ENCODE results near the gene TREX2.

Gene TREX2

GRCh38 chrX:153445856-153446635 is at the start of gene TREX2:
TREX2 (minus strand) TSS chrX:153446056; CDS start chrX:153445430, 626 bp downstream.
- Histone ChIP-seq H3K9ac (ENCODE audit: low read length) (no peak within 1 kb of the TSS), H3K4me1 (ENCODE audit: control insufficient read depth, insufficient read depth, low read length) (no peaks in the 10 kb centered on the region), H3K36me3 (ENCODE audit: control insufficient read depth, insufficient read depth, low read length, severe bottlenecking) (no peaks in the 10 kb centered on the region)

DNA sequence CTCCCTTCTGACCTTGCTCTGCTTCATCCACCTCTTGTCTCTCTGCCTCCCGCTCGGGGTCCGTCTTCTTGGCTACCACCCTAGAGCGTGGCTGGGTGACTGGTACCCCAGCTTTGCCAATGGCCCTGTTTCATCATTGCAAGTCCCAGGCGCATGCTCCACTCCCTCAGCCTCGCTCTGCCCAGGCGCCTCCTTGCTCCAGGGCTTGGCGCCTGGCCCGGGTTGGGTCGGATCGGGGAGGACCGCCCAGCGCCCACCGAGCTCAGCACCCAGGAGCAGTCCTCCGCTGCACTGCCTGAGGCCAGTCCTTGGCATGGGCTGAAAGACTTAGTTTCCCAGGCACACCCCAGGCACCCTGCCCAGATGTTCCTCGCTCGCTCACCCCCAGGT is 49.5 kb upstream of the TREX2 start:
- peak; percentile 84 for DNase-seq (ENCODE audit: low read depth)
- H3K4me3 ChIP-seq (ENCODE audit: low read length) = peak overlapping the region; percentile 76
- H3K27me3 ChIP-seq (replicated peaks; ENCODE audit: control insufficient read depth, insufficient read depth, low read length) = peaks cover 4% of the 10 kb centered on the region
- no peaks in the 10 kb centered on the region for H3K36me3 ChIP-seq (ENCODE audit: control insufficient read depth, insufficient read depth, low read length, severe bottlenecking)
- no peaks in the 10 kb centered on the region for H3K9me3 ChIP-seq (ENCODE audit: control insufficient read depth, low read length)
- H3K4me1 ChIP-seq (ENCODE audit: control insufficient read depth, insufficient read depth, low read length) = no peaks in the 10 kb centered on the region
- peak overlapping the region; percentile 72 for H3K9ac ChIP-seq (ENCODE audit: low read length)

More at GRCh38 chrX:153445856-153446635, at the start of gene TREX2:
- DNase-seq (ENCODE audit: low read depth) = no peak
- H3K4me3 ChIP-seq (ENCODE audit: low read length) = no peak within 1 kb of the TSS
- H3K9me3 ChIP-seq (ENCODE audit: control insufficient read depth, low read length) = no peaks in the 10 kb centered on the region
- H3K27me3 ChIP-seq (replicated peaks; ENCODE audit: control insufficient read depth, insufficient read depth, low read length) = peaks cover 15% of the 10 kb centered on the region

DNA sequence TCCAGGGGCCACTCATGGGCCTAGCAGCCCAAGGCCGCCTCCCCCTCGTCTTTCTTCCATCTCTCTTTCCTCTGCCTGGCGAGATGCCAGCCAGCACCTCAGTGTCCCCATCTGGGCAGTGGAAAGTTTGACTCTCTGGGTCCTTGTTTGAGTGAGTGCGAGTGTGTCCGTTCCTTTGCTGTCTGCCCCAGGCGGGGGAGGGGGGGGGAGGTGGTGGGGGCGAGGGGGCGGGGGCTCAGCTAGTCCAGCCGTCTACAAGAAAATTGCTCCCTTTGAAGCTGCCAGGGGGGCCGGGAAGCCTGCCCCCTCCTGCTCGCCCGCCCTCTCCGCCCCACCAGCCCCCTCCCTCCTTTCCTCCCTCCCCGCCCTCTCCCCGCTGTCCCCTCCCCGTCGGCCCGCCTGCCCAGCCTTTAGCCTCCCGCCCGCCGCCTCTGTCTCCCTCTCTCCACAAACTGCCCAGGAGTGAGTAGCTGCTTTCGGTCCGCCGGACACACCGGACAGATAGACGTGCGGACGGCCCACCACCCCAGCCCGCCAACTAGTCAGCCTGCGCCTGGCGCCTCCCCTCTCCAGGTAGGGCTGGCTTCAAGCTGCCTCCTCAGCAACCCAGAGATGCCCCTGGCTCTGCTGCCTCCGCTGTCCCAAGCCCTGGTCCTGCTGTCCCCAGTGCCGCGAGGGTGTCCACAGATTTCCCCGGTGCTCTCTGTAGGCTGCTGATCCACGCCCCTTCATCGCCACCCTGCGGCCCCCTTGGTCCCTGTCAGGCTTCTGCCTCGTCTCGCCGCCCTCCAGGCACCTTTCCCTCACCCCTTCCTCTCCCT is 48.9 kb upstream of the TREX2 start, which contains the start of gene BGN:
BGN (plus strand) TSS at position 440 of the 821 bp plus-strand sequence. CDS start 9,652 bp downstream, outside the sequence.
- Histone ChIP-seq H3K27me3 (replicated peaks; ENCODE audit: control insufficient read depth, insufficient read depth, low read length) (peaks cover 4% of the 10 kb centered on the region), H3K9me3 (ENCODE audit: control insufficient read depth, low read length) (no peaks in the 10 kb centered on the region), H3K36me3 (ENCODE audit: control insufficient read depth, insufficient read depth, low read length, severe bottlenecking) (no peaks in the 10 kb centered on the region), H3K4me1 (ENCODE audit: control insufficient read depth, insufficient read depth, low read length) (no peaks in the 10 kb centered on the region), H3K9ac (ENCODE audit: low read length) (peak within 1 kb of the TSS; percentile 72), H3K4me3 (ENCODE audit: low read length) (peak within 1 kb of the TSS; percentile 76)
- peak; percentile 63 for DNase-seq (ENCODE audit: low read depth)

DNA sequence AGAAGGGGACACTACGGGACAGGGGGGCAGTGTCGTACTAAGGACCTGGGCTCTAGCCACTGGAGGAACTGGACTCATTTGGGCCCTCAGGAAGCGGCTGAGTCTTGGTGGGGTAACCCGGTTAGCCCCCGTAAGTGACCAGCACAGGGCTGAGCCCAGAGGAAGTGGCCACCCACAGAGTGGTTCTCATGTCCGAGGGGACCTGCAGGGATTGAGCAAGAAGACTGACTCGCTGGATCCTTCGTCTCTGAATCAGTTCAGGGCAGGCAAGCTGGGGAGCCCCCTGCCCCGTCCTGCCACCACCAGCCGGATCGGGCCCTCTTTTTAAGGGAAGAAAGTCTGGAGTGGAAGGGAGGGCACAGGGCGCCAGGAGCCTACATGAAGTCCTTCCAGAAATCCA is 48.2 kb upstream of the TREX2 start:
- Histone ChIP-seq H3K27me3 (replicated peaks; ENCODE audit: control insufficient read depth, insufficient read depth, low read length) (peaks cover 3% of the 10 kb centered on the region), H3K4me1 (ENCODE audit: control insufficient read depth, insufficient read depth, low read length) (no peaks in the 10 kb centered on the region), H3K9ac (ENCODE audit: low read length) (no peak overlapping the region), H3K4me3 (ENCODE audit: low read length) (no peak overlapping the region), H3K36me3 (ENCODE audit: control insufficient read depth, insufficient read depth, low read length, severe bottlenecking) (no peaks in the 10 kb centered on the region), H3K9me3 (ENCODE audit: control insufficient read depth, low read length) (no peaks in the 10 kb centered on the region)
- peak; percentile 44 for DNase-seq (ENCODE audit: low read depth)

DNA sequence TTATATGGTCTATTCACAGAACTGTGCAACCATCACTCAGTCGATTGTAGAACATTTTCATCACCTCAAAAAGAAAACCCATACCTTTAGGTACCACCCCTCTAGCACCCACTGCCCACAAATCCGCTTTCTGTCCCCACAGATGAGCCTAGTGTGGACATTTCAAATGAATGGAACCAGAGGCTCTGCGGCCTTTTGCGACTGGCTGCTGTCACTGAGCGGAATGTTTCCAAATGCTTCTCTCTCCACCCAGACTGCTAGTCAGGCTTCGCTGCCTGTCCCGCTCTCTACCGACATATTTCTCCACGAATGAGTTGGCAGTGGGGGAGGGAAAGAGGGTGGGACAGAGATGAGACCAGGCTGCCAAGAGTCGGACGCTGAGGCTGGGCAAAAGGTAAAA is 47.2 kb upstream of the TREX2 start:
- Histone ChIP-seq H3K9me3 (ENCODE audit: control insufficient read depth, low read length) (no peaks in the 10 kb centered on the region), H3K4me3 (ENCODE audit: low read length) (no peak overlapping the region), H3K9ac (ENCODE audit: low read length) (no peak overlapping the region), H3K4me1 (ENCODE audit: control insufficient read depth, insufficient read depth, low read length) (peaks cover 4% of the 10 kb centered on the region), H3K27me3 (replicated peaks; ENCODE audit: control insufficient read depth, insufficient read depth, low read length) (no peaks in the 10 kb centered on the region), H3K36me3 (ENCODE audit: control insufficient read depth, insufficient read depth, low read length, severe bottlenecking) (no peaks in the 10 kb centered on the region)
- DNase-seq (ENCODE audit: low read depth) = no peak

DNA sequence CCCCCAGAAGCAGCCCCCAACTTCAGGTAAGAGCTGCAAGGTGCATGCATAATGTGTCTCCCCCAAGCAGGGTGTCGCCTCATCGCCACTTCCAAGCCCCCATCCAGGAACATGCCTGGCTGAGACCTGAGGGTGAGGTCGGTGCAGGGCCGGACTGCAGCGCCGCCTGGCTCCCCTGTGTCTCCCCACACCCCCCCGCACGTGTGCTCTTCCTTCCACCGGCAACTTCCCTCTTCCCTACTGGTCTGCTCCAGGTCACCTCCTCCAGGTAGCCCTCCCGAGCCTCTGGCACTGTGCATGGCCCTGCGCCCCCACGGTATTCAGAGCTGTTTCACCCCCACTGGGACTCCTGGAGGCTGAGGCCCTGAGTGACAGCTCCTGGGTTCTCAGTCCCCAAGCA is 46.7 kb upstream of the TREX2 start:
- no peaks in the 10 kb centered on the region for H3K36me3 ChIP-seq (ENCODE audit: control insufficient read depth, insufficient read depth, low read length, severe bottlenecking)
- H3K9me3 ChIP-seq (ENCODE audit: control insufficient read depth, low read length) = no peaks in the 10 kb centered on the region
- DNase-seq (ENCODE audit: low read depth) = no peak
- H3K4me3 ChIP-seq (ENCODE audit: low read length) = no peak overlapping the region
- no peaks in the 10 kb centered on the region for H3K27me3 ChIP-seq (replicated peaks; ENCODE audit: control insufficient read depth, insufficient read depth, low read length)
- no peak overlapping the region for H3K9ac ChIP-seq (ENCODE audit: low read length)
- H3K4me1 ChIP-seq (ENCODE audit: control insufficient read depth, insufficient read depth, low read length) = peaks cover 4% of the 10 kb centered on the region

DNA sequence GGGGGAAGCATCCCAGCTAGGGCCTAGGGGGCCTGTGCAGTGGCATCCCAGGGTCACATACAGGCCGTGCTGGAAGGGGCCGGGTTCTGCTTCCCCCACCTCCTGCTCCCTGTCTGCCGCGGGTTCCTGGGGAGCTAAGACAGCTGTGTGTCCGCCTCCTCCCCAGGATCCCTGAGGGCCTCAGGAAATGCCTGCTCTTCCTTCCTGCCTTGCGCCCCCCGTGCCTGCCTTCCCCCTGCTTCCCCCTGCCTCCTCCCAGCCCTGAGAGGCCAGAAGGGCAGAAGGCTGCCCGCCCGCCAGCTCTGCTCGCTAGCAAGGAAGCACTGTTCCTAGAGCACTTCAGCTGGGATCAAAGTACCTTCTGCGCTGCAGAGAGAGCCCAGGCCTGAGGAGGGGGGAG is 46.1 kb upstream of the TREX2 start:
- peaks cover 4% of the 10 kb centered on the region for H3K4me1 ChIP-seq (ENCODE audit: control insufficient read depth, insufficient read depth, low read length)
- no peaks in the 10 kb centered on the region for H3K9me3 ChIP-seq (ENCODE audit: control insufficient read depth, low read length)
- no peaks in the 10 kb centered on the region for H3K36me3 ChIP-seq (ENCODE audit: control insufficient read depth, insufficient read depth, low read length, severe bottlenecking)
- no peak overlapping the region for H3K4me3 ChIP-seq (ENCODE audit: low read length)
- no peaks in the 10 kb centered on the region for H3K27me3 ChIP-seq (replicated peaks; ENCODE audit: control insufficient read depth, insufficient read depth, low read length)
- DNase-seq (ENCODE audit: low read depth) = no peak
- no peak overlapping the region for H3K9ac ChIP-seq (ENCODE audit: low read length)

DNA sequence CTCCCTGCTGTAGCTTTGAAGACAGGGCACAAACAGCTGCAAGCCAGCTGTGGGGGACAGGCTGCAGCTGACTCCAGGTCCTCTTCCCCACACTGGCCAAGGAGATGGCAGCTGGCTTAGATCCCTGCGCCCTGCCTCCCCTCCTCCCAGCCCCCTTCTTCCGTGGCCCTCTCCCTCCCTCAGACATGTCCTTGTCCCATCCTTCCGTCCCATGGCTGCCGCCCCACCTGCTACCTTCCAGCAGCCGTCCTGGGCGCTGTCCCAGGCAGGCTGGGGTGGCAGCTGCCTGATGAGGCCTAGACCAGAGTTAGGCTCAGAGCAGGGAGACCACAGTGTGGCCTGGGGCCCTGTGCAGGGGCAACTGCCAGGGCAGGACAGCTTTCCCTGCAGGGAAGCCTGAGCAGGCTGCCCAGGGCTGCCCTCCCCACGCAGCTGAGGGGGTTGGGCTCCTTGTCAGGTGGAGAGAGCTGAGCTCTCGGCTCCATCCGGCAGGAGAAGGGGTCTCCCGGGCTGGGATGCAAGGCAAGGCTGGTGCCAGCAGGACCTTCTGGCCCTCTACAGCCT is 45.6 kb upstream of the TREX2 start:
- H3K4me3 ChIP-seq (ENCODE audit: low read length) = no peak overlapping the region
- H3K27me3 ChIP-seq (replicated peaks; ENCODE audit: control insufficient read depth, insufficient read depth, low read length) = no peaks in the 10 kb centered on the region
- H3K4me1 ChIP-seq (ENCODE audit: control insufficient read depth, insufficient read depth, low read length) = peaks cover 4% of the 10 kb centered on the region
- H3K9me3 ChIP-seq (ENCODE audit: control insufficient read depth, low read length) = no peaks in the 10 kb centered on the region
- no peaks in the 10 kb centered on the region for H3K36me3 ChIP-seq (ENCODE audit: control insufficient read depth, insufficient read depth, low read length, severe bottlenecking)
- no peak for DNase-seq (ENCODE audit: low read depth)
- no peak overlapping the region for H3K9ac ChIP-seq (ENCODE audit: low read length)

DNA sequence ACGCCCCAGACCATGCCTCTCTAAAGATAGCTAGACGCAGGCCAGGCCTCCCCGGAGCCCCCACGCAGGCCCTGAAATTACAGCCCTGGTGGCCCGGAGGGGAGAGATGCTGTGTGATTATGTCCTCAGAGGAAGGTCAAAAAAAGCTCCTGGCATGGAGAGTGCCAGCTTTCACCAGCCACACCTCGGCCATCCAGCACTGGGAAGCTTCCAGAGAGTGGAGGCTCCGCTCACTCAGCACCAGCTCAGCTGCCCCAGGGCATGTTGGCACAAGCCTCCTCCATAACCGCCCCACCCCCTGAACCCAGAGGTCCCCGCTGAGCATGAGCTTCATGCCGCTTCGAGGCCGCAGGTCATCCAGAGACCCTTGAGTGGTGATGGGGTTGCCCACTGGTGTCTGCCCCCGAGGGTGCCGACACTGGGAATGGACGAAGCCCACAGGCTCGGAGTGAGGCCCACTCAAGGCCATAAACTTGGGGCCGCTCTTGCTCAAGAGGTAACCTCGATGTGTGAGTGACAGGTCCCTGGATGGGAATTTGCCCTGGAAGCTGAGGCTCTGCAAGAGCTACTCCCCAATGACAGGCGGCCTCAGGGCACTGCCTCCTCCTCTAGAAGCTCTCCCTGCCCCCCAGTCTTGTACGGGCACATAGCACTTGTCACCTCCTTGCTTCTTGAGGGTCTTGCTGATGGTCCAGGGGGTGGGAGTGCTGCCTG is 44.5 kb upstream of the TREX2 start:
- no peaks in the 10 kb centered on the region for H3K27me3 ChIP-seq (replicated peaks; ENCODE audit: control insufficient read depth, insufficient read depth, low read length)
- H3K36me3 ChIP-seq (ENCODE audit: control insufficient read depth, insufficient read depth, low read length, severe bottlenecking) = no peaks in the 10 kb centered on the region
- no peak for DNase-seq (ENCODE audit: low read depth)
- peaks cover 4% of the 10 kb centered on the region for H3K4me1 ChIP-seq (ENCODE audit: control insufficient read depth, insufficient read depth, low read length)
- no peak overlapping the region for H3K4me3 ChIP-seq (ENCODE audit: low read length)
- H3K9ac ChIP-seq (ENCODE audit: low read length) = no peak overlapping the region
- H3K9me3 ChIP-seq (ENCODE audit: control insufficient read depth, low read length) = no peaks in the 10 kb centered on the region

GRCh38 chrX:153488231-153488914 is 42.5 kb upstream of the TREX2 start:
- Histone ChIP-seq H3K9me3 (ENCODE audit: control insufficient read depth, low read length) (no peaks in the 10 kb centered on the region), H3K27me3 (replicated peaks; ENCODE audit: control insufficient read depth, insufficient read depth, low read length) (no peaks in the 10 kb centered on the region), H3K36me3 (ENCODE audit: control insufficient read depth, insufficient read depth, low read length, severe bottlenecking) (no peaks in the 10 kb centered on the region), H3K4me3 (ENCODE audit: low read length) (no peak overlapping the region), H3K9ac (ENCODE audit: low read length) (no peak overlapping the region), H3K4me1 (ENCODE audit: control insufficient read depth, insufficient read depth, low read length) (peaks cover 4% of the 10 kb centered on the region)
- peak; percentile 59 for DNase-seq (ENCODE audit: low read depth)

Data from adipocyte (in vitro differentiated cells).